Erythroblast (primary cell): Measurements from ENCODE around the gene INTS15.

Experiments used
- GATA1 ChIP-seq: IDR thresholded peaks from 2 replicates; pipeline ENCODE4 v1.6.1; 2011; ENCODE audit warnings: low read depth, mild to moderate bottlenecking, control low read depth, low read length, moderate library complexity
- POLR2A ChIP-seq: IDR thresholded peaks from 2 replicates; pipeline ENCODE4 v1.6.1; 2011; ENCODE audit warnings: mild to moderate bottlenecking, low read length

DNA sequence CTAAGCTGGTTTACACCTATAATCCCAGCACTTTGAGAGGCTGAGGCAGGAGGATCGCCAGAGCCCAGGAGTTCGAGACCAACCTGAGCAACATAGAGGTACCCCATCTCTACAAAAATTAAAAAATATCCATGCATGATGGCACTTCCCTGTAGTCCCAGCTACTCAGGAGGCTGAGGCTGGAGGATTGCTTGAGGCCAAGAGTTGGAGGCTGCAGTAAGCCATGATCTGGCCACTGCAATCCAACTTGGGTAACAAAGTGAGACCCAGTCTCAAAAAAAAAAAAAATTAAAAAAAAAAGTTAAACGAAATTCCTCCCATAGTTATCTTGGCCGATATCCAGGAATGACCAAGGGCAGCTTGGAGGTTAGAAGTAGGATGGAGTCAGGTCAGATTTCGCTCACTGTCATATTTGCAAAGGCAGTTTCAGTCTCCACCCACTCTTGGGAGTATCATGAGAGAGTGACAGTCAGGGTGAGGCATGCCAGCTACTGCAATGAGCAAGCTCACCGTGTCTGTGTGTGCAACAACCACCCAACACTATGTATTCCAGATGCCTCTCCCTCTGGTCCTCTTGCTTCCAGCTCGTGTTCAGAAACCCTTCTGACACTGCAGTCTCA lies 18.6 kb upstream of the INTS15 start:
- TF ChIP-seq POLR2A, result no peak
- TF ChIP-seq GATA1, result no peak
